Activated CD8-positive, alpha-beta memory T cell treated with anti-CD3 and anti-CD28 coated beads, Interleukin-2, amount 50 U/mL, for 48 hours (primary cell): ENCODE results near the gene ZER1.

Experiments used
- DNase-seq: peaks from one replicate; pipeline ENCODE4 v3.0.0-alpha.2; 2020

The ZER1 gene

DNA sequence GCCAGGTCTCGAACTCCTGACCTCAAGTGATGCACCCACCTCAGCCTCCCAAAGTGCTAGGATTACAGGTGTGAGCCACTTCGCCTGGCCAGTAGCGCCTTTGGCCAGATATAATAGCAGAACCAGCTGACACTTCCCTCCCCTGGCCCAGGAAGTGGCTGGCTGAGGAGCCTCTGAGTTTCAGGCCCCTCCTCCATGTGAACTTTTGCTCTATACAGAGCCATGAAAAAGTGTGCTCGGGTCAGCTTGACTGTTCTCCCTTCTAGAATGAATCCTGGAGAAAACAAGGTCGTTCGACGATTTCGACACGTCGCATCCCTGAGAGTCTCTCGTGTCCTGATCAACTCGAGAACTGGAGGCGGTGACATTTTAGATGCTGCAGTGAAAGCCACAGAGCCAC lies 39.2 kb downstream of the ZER1 start:
- no peak for DNase-seq

DNA sequence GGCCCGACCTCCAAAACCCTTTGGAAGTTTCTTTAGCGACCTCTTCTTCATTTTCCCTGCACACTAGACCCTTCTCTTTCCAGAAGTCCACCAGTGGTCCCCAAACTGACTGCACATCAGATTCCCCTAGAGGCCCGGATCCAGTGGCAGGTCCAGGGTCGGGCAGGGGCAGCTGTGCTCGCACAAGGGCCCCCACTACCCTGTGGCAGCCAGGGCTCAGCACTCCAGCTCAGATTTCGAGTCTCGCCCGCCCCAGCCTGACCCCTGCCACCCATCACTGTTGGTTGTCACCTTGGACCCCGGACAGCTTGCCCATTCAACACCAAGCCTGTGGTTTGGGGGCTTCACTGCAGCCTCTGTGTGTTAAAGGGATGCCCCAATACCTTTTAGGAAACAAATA lies 40.0 kb downstream of the ZER1 start:
- no peak for DNase-seq

DNA sequence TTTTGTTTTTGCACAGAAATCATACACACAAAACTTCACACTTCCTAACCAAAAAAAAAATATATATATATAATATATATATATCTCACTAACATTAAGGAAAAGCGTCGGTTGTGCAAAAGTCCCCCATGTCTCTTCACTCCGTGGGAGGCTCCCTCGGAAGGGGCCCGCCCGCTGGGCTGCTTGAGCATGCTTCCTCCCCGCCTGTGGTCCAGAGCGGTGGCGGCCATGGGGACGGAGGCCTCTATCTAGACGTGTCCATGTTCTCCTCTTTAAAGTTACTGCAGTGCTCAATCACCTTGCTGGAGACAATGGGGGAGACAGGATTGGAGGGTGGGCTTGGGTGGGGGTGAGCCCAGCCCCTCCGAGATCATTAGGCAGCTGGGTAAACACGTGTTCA lies 40.6 kb downstream of the ZER1 start:
- DNase-seq = no peak

DNA sequence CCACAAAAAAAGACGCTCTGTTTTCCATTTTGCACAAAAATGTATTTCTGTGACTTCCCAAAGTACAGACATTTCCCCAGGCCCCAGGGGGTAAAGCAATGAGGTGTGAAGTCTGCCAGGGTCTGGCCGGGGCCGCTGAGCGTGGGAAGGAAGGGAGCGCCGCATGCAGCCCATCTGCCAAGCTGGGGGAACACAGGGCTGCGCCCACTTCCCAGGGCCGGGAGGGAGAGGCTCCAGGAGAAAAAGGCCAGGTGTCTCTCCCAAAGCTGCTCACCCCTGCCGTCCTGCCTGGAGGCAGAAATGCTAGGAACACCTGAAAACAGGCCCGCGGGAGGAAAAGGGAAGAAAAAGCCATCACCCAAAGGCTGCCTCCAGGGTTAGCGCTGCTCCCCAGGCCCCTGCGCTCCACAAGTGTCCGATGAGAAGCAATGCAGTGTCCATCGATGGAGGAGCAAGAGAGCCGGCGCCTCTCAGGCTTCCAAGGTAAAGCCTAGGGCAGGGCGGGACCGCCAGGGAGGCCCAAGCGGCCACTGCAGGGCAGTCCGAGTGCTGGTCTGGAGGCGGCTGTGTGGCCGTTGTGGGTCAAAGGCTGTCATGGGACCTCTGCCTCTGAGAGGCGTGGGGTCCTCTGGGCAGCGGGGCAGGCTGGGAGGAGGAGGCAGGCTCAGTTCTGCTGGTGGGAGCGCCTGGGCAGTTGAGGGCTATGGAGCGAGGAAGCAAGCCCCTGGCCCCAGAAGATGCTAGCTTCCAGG lies 41.8 kb downstream of the ZER1 start:
- no peak for DNase-seq

DNA sequence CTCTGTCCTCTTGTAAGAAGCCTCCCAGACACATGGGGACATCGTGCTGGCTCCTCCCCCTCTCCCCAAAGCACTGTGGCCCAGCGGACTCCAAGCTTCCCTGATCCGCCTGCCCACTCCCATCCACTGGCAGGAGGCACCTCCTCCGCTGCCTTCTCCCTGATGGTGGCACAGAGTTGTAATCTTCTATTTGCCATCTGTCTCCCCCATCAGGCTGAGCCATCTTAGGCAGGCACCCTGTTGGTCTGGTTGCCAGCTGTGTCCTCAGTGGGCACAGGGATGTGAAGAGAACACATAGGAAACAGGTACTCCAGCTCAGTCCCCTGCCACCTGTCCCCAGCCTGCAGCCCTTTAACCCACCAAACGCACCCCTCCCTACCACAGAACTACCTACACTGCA lies 42.4 kb downstream of the ZER1 start:
- DNase-seq = no peak

DNA sequence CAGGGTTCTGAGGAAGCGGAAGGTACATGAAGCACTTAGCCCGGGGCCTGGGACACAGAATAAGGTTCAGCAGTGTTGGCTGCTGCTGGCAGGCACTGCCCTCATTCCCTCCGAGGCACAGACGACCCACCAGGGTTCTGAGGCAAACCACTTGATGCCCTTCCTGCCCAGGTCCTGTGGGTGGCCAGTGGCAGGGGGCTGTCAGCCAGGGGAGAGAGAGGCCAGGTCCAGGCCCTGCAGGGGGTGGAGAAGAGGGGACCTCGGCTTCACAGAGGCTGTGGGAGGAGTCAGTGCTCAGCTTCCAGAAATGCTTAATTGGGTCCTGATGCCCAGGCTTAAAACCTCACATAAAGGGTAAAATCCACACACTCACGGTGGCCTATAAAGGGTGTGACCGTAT lies 43.4 kb downstream of the ZER1 start:
- DNase-seq = no peak

DNA sequence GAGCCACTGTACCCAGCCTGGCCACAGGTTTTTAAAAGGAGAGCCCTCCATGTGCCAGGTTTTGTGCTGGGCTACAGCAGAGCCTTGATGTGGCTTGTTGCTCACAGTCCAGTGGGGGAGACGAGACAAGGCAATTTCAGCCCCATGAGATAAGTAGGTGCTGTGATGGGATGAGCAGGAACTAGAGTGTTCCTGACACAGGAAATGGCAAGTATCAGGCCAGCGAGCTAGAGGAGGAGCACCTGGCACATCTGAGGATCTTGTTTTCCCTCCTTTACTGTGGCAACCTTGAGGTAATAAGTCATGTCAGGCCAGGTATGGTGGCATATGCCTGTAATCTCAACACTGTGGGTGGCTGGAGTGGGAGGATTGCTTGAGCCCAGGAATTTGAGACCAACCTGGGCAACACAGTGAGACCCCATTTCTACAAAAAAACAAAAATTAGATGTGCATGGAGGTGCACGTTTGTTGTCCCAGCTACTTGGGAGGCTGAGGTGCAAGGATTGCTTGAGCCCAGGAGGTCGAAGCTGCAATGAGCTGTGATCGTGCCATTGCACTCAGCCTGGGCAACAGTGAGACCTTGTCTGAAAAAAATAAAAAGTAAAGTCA lies 44.0 kb downstream of the ZER1 start:
- DNase-seq = no peak

DNA sequence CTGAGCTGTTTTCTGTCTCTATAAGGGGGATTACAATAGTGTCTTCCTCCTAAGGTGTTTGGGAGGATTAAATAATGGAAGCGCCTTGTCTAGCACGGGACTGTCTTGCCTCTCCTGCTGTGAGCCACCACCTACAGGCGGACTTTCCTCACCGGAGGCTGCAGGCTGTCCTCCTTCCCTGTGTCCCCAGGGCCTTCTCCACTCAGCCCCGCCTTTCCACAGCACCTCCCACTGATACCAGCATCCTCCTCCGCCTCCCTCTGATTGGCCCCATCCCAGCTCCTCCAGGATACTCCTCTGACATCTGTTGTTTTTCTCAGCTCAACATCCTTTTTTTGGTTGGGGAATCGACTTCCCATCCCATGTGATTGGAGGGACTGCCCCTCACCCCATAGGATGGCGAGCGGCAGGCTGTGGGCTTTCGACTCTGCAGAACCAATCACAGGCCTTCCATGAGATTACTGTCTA lies 46.9 kb downstream of the ZER1 start:
- peak; percentile 72 for DNase-seq

DNA sequence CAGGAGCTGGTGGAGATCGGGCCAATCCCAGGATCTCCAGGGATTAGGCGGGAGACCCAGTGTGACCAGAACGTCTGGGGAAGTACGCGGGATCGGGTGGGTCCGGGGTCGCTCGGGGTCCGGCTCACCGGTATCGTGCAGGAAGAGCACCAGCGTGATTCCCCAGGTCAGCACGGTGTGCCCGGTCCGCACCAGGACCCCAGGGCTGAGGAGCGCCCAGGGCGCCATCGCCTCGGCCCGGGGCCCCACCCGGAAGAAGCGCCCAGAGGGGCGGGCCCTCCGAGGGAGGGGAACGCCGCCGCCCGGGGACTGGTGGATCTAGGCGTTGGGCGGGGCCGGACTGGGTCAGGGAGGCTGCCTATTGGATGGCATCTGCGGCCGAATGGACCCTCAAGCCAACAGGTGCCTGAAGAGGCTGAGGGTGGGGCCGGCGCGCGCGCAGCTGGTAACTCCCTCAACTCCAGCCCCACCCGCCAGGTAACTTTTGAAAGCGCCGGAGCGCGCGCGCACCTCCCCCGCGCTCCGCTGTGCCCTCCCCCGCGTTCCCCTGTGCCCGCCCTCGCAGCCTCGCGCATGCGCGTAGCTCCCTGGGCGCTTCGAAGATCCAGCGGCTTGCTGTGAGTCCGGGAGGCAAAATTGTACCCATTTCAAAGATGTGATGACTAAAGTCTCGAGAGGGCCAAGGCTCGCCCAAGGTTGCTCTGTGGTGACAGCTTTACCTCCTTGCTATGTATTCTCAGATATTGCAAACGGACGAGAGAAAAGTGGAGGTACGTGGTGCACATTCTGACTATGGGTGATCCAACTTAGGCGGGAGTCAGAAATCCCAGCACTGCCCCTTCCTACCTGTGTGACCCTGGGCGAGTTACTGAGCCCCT lies 47.6 kb downstream of the ZER1 start, which contains the start of gene ZDHHC12:
TSS of gene ZDHHC12 (minus strand) at position 262 of the 878 bp plus-strand sequence. CDS start at position 228, 34 bp downstream.
- peak; percentile 99 for DNase-seq

DNA sequence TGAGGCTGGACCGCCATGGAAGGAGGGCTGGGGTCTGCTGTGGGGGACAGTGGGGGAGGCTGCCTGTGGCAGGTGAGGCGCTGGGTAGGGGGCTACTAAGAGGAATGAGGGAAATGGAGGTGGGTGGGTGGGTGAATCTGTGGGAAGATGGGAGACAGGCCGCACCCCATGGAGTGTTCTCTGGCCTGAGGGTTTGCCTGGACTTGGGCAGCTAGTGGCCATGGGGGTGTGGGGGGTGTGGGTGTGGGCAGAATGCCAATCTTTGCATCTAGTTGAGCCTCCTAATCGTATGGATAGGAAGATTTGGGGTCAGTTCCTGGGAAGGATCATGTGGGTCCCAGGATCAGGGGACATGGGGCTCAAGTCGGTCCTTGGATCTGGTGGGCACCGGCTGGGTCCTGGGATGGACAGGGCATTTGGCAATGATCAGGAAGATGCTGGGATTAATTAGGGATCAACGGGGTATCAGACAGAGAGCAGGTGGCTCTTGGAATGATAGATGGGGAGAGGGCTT lies 48.3 kb downstream of the ZER1 start:
- DNase-seq = no peak

DNA sequence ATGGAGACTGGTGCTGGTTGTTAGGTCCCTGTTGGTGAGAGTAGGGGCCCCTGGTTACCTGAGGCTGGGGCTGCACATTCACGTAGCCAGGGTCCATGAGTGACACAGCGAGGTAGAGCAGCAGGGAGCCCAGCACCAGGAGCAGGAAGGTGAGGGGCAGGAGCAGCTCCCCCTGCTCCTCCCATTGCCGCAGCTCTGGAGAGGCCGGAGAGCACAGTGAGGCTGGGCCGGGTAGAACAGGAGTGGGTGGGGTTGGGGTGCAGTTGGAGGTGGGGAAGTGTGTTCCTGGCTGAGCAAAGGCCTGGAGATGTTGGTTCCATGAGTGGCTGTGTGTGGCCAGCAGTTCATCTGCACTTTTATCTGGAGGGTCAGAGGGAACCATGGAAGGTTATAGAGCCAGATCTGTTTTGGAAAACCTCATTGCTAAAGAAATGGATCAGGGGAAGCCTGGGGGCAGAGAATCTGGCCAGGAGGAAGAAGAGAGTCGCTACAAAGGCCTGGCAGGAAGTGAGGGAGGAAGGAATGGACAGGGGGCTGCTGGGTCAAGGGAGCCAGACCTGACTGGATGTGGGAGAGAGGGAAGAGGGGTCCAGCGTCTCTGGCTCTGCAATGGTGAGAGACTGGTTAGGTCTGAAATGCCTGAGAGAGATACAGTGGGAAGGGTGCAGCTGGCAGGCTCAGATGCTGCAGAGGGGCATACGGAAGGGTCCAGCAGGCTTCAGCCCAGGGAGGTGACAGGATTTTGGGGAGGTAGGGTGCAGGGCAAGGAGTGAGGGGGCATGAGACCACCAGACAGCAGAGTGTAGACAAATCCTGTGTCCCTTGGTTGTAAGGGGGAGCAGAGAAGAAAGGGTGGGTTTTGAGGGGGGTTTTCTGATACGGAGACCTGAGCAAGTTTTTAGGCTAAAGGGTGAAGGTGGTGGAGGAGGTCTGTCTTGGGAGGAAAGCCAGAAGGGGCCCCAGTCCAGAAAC lies 49.1 kb downstream of the ZER1 start:
- DNase-seq = no peak

DNA sequence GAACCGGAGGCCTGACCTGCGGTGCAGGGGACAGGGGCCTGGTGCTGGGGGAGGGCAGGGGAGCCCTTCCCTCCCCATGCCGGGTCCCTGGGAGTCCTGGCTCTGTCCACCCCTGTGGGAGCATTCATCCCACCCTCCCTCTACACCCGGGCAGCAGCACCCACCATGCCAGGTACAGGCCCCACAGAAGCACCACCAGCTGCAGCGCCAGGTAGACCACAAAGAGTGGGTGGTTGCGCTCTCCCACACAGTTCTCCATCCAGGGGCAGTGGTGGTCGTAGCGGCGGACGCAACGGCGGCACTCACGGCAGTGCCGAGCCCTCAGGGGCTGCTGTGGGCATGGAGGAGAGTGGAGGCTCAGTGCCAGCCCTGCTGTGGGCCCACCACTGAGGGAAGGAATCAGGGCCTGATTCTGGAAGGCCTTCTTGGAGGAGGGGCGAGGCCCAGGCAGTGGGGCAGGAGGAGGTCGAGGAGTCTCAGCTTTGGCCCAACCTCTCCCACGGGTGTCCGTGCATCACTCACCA lies 50.2 kb downstream of the ZER1 start:
- no peak for DNase-seq

DNA sequence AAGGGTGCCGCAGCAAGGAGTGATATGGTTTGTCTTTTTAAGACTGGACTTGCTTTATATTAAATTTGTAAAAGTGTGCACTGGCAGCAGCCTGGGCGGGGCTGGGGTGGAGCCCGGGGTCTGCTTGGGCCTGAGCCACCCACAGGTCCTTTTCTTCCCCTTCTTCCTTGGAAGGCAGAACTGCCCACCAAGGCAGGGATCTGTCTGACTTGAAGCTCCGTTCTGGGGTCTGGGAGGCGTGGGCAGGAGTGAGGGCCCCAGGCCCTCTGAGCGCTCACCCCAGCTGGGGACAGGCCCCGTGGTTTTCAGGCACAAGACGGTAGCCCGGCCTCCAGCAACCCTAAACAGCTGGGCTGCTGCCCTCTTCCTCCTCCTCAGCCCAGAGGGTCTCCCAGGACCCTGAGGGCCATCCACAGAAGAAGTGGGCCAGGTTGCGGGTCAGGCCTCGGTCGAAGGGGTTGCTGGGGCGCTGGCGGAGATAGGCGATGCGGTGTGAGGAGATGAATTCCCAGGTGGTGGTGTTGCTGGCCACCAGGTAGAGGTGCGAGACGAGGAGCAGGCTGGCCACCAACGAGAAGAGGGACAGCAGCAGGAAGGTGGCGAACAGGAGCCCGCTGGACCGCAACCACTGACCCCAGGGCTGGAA lies 50.8 kb downstream of the ZER1 start:
- no peak for DNase-seq

DNA sequence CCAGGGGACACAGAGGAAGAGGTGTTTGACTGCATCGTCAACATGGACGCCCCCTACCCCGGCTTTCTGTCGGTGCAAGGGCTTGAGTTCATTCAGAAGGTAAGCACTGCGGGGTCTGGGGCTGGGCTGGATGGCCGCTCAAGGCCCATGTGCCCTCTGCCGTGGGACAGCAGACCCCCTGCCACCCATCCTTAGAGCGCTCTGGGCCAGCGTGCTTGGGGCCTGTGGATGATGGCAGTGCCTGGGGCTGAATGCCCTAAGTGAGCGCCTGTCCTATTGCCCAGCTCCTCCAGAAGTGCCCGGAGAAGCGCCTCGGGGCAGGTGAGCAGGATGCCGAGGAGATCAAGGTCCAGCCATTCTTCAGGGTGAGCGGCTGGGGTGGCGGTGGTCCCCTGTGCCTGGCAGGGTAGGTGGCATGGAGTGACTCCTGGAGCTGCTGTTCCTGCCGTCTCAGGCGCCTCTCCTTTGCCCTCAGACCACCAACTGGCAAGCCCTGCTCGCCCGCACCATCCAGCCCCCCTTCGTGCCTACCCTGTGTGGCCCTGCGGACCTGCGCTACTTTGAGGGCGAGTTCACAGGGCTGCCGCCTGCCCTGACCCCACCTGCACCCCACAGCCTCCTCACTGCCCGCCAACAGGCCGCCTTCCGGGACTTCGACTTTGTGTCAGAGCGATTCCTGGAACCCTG lies 51.7 kb downstream of the ZER1 start:
- no peak for DNase-seq

DNA sequence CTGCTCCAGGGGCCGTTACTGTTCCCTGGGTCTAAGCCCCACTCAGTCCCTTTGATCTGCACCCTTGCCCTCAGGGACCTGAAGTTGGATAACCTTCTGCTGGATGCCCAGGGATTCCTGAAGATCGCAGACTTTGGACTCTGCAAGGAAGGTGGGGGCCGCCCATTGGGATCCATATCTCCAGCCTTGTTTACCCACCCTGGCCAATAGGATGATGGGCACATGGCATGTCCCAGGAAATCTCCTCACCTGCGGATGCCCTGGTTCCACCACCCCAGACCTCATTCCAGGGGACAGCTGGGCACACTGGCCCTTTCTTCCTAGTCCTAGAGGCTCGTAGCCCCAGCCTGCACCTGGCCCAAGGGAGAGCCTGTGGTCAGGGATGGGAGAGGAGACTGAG lies 53.3 kb downstream of the ZER1 start:
- no peak for DNase-seq

DNA sequence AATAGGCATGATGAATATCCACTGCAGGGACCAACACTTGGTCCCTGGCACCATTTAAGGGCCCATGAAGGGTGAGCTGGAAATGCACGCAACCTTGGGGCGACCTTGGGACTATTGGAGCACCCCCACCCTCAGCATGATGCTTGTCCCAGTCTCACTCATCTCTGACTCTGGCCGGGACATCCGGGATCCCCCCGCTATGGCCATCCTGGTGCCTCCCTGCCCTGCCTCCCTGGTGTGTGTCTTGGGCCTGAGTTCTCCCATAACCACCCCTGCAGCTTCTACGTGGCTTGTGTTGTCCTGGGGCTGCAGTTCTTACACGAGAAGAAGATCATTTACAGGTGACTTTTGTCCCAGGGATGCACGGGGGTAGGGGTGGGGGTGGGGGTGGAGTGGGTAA lies 53.7 kb downstream of the ZER1 start:
- DNase-seq = no peak

DNA sequence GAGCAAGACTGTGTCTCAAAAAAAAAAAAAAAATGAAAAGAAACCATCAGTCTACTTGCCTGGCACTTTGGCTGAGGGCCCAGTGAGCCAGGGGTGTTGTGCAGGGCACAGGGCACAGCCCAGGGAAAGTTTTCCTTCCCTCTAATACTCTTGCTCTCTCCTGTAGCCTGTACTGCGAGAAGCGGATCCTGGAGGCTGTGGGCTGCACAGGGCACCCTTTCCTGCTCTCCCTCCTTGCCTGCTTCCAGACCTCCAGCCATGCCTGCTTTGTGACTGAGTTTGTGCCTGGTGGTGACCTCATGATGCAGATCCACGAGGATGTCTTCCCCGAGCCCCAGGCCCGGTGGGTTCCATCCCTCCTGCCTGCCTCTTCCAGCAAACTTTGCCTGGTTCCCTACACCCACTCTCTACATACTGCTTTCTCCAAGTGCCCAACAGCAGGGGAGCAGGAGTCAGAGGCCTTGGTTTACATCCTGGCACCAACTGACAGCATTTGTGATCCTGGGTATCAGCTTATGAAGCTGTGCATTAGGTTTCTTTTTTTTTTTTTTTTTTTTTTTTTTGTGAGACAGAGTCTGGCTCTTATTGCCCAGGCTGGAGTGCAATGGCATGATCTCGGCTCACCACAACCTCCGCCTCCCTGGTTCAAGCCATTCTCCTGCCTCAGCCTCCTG lies 55.0 kb downstream of the ZER1 start:
- no peak for DNase-seq

DNA sequence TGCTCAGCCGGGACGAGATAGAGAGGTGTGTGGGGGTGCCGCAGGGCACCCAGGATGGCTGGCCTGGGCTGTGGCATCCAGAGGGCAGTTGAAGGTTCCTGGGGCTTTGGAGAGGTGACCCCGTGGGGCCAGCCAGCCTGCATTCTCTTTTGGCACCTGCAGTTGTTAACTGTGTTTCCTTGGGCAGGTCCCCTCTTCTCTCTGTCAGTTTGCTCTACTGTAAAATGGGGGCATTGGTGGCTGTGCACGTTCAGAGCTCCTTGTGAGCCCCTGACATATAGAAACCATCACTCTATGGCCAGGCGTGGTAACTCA lies 56.3 kb downstream of the ZER1 start:
- no peak for DNase-seq

DNA sequence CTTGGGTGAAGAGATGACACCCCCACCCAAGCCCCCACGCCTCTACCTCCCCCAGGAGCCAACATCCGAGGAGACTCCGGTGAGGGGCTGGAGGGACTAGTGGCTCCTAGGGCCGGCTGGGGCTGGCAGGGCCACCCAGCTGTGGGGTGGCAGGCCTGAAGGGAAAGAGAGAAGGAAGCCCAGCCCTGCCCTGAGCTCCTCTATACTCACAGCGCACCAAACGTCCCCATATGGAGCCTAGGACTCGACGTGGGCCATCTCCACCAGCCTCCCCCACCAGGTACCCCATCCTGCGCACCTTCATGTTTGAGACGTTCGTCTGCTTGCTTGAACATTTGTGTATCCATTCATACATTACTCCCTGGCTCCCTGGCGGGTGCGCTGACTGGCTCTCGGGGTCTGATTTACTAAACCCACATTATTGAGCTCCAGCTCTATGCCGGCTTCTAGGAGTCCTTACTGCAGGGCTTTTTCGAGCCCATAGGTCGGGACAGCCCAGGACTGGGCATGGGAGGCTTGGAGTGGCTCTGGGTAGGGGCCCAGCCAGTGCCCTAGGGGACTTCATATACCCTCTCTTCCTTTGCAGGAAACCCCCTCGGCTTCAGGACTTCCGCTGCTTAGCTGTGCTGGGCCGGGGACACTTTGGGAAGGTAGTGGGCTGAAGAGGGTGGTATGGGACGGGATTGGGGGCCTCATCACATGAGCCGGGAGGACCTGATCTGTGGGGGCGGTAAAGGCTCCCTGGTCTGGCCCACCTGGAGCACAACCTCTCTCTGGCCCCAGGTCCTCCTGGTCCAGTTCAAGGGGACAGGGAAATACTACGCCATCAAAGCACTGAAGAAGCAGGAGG lies 56.9 kb downstream of the ZER1 start:
- DNase-seq = no peak
